ENCODE measurements around the gene C1orf159.
"Not testable (repeated sequence)": the region's sequence is repeated elsewhere in the genome, so short reads cannot be mapped to it uniquely, and the experiment has no call there.

C1orf159 gene

DNA sequence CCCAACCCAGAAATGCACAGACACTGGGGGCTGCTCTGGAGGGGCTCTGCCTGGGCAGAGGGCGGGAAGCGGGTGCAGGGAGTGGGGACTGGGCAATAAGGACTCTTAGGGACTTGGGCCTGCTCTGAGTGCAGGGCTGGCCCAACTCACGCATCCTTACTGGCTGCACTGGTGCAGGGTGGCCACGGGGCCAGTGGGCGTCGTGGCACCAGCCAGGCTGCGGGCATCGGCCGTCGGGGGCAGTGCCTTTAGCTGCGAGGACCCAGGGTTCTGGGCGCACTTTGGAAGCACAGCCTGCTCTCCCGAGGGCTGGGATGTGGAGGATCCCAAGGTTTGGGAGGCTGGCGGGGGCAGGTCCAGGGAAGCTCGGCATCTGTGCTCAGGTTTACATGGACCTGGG lies 30.7 kb upstream of the C1orf159 start:
- Histone ChIP-seq H3K27me3 (ENCODE audit: control insufficient read depth, insufficient read depth, low read length) (no peaks in the 10 kb centered on the region), H3K36me3 (ENCODE audit: control insufficient read depth, insufficient read depth, low read length) (no peaks in the 10 kb centered on the region), H3K9me3 (ENCODE audit: control insufficient read depth, insufficient read depth, low read length) (no peaks in the 10 kb centered on the region), H3K4me1 (ENCODE audit: control insufficient read depth, insufficient read depth, low read length) (no peaks in the 10 kb centered on the region), H3K4me3 (ENCODE audit: low read depth, low read length) (no peak overlapping the region), H3K9ac (ENCODE audit: low read depth, low read length) (no peak overlapping the region)

DNA sequence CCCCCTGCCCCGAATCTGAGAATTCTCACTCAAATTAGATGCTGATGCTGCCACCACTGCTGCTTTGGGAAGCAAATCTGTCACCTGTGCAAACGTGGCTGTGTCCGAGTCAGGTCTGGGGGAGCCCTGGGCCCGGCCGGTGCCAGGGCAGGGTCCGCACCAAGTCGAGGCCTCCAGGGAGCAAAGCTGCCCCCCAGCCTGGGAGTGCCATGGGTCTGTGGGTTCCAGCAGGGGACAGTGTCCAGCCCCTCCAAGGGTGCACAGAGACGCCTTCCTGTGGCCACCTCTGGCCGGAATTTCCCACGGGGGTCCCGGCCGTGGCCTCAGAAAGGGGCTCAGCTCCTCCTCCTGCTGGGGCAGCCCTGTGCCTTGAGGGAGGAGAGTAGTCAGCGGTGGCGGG lies 30.1 kb upstream of the C1orf159 start:
- Histone ChIP-seq H3K4me3 (ENCODE audit: low read depth, low read length) (no peak overlapping the region), H3K4me1 (ENCODE audit: control insufficient read depth, insufficient read depth, low read length) (no peaks in the 10 kb centered on the region), H3K9ac (ENCODE audit: low read depth, low read length) (no peak overlapping the region), H3K36me3 (ENCODE audit: control insufficient read depth, insufficient read depth, low read length) (no peaks in the 10 kb centered on the region), H3K27me3 (ENCODE audit: control insufficient read depth, insufficient read depth, low read length) (no peaks in the 10 kb centered on the region), H3K9me3 (ENCODE audit: control insufficient read depth, insufficient read depth, low read length) (no peaks in the 10 kb centered on the region)

DNA sequence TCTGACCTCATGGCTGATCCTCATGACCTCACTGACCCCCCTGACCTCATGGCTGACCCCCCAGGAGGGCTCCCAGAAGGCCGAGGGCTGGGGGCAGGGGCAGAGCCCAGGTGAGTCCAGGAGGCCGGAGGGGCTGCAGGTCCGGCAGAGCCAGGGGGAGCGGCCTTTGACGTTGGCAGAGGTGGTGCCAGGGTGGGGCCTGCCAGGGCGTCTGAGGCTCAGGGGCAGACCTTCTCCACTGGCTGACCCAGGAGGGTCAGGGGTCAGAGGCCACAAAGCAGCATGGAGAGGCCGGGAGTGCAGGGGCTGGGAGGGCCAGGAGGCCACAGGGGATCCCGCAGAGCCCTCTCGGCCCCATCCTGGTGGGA lies 29.6 kb upstream of the C1orf159 start:
- H3K9ac ChIP-seq (ENCODE audit: low read depth, low read length) = no peak overlapping the region
- H3K36me3 ChIP-seq (ENCODE audit: control insufficient read depth, insufficient read depth, low read length) = no peaks in the 10 kb centered on the region
- H3K27me3 ChIP-seq (ENCODE audit: control insufficient read depth, insufficient read depth, low read length) = no peaks in the 10 kb centered on the region
- no peaks in the 10 kb centered on the region for H3K4me1 ChIP-seq (ENCODE audit: control insufficient read depth, insufficient read depth, low read length)
- H3K9me3 ChIP-seq (ENCODE audit: control insufficient read depth, insufficient read depth, low read length) = no peaks in the 10 kb centered on the region
- H3K4me3 ChIP-seq (ENCODE audit: low read depth, low read length) = no peak overlapping the region

DNA sequence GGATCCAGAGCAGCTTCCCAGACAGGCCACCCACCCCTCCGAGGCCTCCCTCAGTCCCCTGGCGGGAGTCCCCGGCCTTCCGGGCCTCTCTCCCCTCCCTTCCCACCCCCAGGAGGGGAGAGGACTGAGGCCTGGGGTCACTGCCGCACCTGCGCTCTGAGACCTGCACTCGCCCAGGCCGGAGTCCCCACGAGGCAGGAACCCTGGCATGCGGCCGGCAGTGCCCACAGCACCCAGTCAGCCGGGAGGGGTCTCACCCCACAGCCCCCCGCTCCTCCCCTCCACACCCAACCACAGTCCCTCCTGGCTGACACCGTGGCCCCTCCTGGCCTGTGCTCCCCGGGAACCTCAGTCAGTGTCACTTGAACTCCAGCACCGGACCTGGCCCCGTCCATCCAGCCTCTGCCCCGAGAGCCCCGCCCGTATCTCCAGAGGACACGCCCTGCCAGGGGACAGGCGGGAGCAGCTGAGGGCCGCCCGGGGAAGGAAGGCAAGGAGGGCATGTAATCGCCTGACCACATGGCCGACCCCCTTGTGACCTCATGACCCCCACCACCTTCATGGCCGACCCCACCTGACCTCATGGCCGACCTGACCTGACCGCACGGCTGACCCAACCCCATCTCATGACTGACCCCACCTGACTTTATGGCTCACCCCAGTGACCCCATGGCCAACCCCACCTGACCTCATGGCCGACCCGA lies 29.1 kb upstream of the C1orf159 start:
- Histone ChIP-seq H3K36me3 (ENCODE audit: control insufficient read depth, insufficient read depth, low read length) (no peaks in the 10 kb centered on the region), H3K4me1 (ENCODE audit: control insufficient read depth, insufficient read depth, low read length) (no peaks in the 10 kb centered on the region), H3K9me3 (ENCODE audit: control insufficient read depth, insufficient read depth, low read length) (no peaks in the 10 kb centered on the region), H3K27me3 (ENCODE audit: control insufficient read depth, insufficient read depth, low read length) (no peaks in the 10 kb centered on the region), H3K9ac (ENCODE audit: low read depth, low read length) (no peak overlapping the region), H3K4me3 (ENCODE audit: low read depth, low read length) (no peak overlapping the region)

DNA sequence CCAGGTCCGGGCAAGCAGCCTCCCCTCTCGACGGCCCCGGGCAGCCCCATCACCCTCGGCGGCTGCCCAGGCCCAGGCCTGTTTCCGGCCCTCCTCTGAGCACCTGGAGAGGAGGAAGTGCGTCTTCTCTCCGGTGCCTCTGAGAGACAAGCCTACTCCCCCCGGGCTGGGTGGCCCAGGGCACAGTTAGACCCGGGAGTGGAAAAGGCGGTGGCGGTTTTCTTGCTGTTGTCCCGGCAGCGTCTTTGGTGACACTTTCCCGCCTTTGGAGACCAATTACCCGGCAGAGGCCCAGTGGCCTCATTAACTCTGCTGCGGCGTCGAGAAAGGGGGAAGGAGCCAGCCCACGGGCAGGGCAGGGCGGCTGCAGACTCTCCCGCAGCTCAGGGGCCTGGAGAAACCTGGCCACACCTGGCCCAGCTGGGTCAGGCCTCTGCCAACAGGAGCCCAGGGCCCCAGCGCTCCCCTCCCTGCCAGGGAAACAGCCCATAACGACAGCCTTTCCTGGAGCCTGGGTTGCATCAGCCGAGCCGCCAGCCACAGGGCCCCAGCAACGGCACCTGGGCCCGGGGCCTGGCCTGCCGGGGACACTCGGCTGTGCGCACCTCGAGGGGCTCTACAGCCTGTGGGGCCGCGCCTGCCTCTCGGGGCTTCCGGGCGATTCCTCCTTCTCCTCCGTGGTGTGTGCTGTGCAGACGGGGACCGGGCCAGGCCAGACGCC lies 28.4 kb upstream of the C1orf159 start:
- H3K9me3 ChIP-seq (ENCODE audit: control insufficient read depth, insufficient read depth, low read length) = no peaks in the 10 kb centered on the region
- no peak overlapping the region for H3K9ac ChIP-seq (ENCODE audit: low read depth, low read length)
- no peaks in the 10 kb centered on the region for H3K36me3 ChIP-seq (ENCODE audit: control insufficient read depth, insufficient read depth, low read length)
- no peaks in the 10 kb centered on the region for H3K4me1 ChIP-seq (ENCODE audit: control insufficient read depth, insufficient read depth, low read length)
- no peak overlapping the region for H3K4me3 ChIP-seq (ENCODE audit: low read depth, low read length)
- no peaks in the 10 kb centered on the region for H3K27me3 ChIP-seq (ENCODE audit: control insufficient read depth, insufficient read depth, low read length)

DNA sequence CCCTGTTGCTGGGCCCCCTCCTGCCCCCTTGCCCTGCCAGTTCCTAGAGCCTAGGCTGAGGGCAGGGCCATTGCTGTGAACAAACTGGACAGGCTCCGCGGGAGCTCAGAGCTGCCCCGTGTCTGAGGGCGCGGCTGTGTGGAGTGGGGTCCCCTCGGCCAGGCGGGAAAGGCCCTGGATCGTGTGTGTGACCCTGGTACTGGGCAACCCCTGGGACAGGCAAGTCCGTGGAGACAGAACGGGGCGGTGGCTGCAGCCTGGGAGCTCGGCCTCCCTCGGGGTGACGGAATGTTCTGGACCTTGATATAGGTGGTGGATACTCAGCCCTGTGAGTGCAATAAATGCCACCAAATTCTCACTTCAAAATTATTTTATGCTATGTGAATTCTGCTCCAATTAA lies 27.7 kb upstream of the C1orf159 start:
- H3K4me3 ChIP-seq (ENCODE audit: low read depth, low read length) = no peak overlapping the region
- no peaks in the 10 kb centered on the region for H3K4me1 ChIP-seq (ENCODE audit: control insufficient read depth, insufficient read depth, low read length)
- no peaks in the 10 kb centered on the region for H3K36me3 ChIP-seq (ENCODE audit: control insufficient read depth, insufficient read depth, low read length)
- H3K27me3 ChIP-seq (ENCODE audit: control insufficient read depth, insufficient read depth, low read length) = no peaks in the 10 kb centered on the region
- no peak overlapping the region for H3K9ac ChIP-seq (ENCODE audit: low read depth, low read length)
- no peaks in the 10 kb centered on the region for H3K9me3 ChIP-seq (ENCODE audit: control insufficient read depth, insufficient read depth, low read length)

DNA sequence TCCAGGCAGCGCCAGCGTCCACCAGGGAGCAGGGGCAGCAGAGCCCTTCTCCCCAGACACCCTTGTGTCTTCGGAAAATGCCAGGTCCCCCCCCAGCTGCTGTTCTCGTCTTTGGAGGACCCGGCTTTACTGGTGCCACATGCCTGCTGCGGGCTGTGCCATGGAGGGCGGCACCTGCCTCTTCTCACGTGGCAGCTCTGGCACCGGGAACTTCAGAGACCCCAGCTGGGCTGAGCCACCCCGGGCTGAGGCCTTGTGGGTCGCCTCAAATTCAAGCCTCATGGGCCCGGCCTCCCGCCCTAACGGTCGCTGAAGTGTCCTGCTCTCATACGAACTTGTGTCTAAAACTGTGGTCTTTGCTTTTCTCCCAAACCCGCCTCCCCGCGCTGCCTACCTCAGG lies 27.0 kb upstream of the C1orf159 start:
- H3K27me3 ChIP-seq (ENCODE audit: control insufficient read depth, insufficient read depth, low read length) = no peaks in the 10 kb centered on the region
- H3K4me1 ChIP-seq (ENCODE audit: control insufficient read depth, insufficient read depth, low read length) = no peaks in the 10 kb centered on the region
- no peak overlapping the region for H3K9ac ChIP-seq (ENCODE audit: low read depth, low read length)
- H3K4me3 ChIP-seq (ENCODE audit: low read depth, low read length) = no peak overlapping the region
- H3K9me3 ChIP-seq (ENCODE audit: control insufficient read depth, insufficient read depth, low read length) = no peaks in the 10 kb centered on the region
- H3K36me3 ChIP-seq (ENCODE audit: control insufficient read depth, insufficient read depth, low read length) = no peaks in the 10 kb centered on the region

DNA sequence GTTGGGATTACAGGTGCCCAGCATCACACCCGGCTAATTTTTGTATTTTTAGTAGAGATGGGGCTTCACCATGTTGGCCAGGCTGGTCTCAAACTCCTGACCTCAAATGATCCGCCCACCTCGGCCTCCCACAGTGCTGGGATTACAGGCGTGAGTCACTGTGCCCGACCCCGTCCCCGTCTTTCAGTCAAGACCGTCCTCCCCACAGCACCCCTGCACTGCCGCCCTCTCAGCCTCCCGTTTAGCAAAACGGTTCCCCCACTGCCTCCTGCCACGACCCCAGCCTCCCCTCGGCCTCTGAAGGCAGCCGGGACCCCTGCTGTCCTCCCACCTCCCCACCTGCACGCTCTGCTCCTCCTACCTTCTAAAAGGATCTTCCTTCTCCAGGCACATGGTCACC lies 26.5 kb upstream of the C1orf159 start:
- not testable (repeated sequence) for H3K4me1 ChIP-seq (ENCODE audit: control insufficient read depth, insufficient read depth, low read length); H3K9me3 ChIP-seq (ENCODE audit: control insufficient read depth, insufficient read depth, low read length); H3K4me3 ChIP-seq (ENCODE audit: low read depth, low read length); H3K27me3 ChIP-seq (ENCODE audit: control insufficient read depth, insufficient read depth, low read length); H3K9ac ChIP-seq (ENCODE audit: low read depth, low read length); H3K36me3 ChIP-seq (ENCODE audit: control insufficient read depth, insufficient read depth, low read length)

DNA sequence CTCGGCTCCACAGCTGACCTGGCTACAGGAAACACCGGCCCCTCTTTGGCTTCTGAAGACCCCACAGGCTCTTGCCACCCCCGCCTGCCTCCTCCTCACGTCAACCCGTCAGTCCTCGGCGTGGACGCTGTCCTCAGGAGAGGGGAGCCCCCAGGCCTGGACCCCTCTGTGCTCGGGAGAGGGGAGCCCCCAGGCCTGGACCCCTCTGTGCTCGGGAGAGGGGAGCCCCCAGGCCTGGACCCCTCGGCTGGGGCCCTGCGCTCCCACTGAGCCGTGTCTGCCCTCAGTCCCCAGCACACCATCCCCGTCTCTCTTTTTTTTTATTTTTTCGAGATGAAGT lies 26.0 kb upstream of the C1orf159 start:
- no peaks in the 10 kb centered on the region for H3K27me3 ChIP-seq (ENCODE audit: control insufficient read depth, insufficient read depth, low read length)
- no peaks in the 10 kb centered on the region for H3K9me3 ChIP-seq (ENCODE audit: control insufficient read depth, insufficient read depth, low read length)
- no peak overlapping the region for H3K4me3 ChIP-seq (ENCODE audit: low read depth, low read length)
- no peaks in the 10 kb centered on the region for H3K36me3 ChIP-seq (ENCODE audit: control insufficient read depth, insufficient read depth, low read length)
- no peak overlapping the region for H3K9ac ChIP-seq (ENCODE audit: low read depth, low read length)
- H3K4me1 ChIP-seq (ENCODE audit: control insufficient read depth, insufficient read depth, low read length) = no peaks in the 10 kb centered on the region

DNA sequence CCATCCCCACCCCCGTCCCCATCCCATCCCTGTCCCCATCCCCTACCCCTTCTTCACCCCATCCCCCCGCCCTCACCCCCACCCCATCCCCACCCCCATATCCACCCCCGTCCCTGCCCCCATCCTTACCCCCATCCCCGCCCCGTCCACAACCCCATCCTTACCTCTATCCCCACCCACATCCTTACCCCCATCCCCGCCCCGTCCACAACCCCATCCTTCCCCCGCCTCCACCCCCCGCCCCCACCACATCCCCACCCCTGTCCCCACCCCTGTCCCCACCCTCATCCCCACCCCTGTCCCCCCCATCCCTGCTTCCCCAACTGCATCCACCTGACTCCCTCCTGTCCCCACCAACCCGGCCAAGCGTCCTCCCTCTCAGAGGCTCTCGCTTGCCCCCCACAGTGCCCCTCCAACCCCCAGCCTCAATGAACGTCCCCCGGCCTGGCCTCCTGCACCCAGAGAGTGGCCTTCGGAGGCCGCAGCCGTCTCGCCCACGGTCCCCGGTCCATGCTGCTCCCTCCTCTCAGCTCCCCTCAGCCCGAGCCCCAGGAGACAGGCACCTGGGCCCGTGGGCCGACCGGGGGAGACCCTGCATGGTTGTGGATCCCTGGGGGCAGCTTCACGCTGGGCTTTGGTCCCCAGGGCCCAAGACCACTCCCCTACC lies 25.5 kb upstream of the C1orf159 start:
- Histone ChIP-seq H3K4me1 (ENCODE audit: control insufficient read depth, insufficient read depth, low read length) (no peaks in the 10 kb centered on the region), H3K9me3 (ENCODE audit: control insufficient read depth, insufficient read depth, low read length) (no peaks in the 10 kb centered on the region), H3K4me3 (ENCODE audit: low read depth, low read length) (no peak overlapping the region), H3K36me3 (ENCODE audit: control insufficient read depth, insufficient read depth, low read length) (no peaks in the 10 kb centered on the region), H3K9ac (ENCODE audit: low read depth, low read length) (no peak overlapping the region), H3K27me3 (ENCODE audit: control insufficient read depth, insufficient read depth, low read length) (no peaks in the 10 kb centered on the region)

DNA sequence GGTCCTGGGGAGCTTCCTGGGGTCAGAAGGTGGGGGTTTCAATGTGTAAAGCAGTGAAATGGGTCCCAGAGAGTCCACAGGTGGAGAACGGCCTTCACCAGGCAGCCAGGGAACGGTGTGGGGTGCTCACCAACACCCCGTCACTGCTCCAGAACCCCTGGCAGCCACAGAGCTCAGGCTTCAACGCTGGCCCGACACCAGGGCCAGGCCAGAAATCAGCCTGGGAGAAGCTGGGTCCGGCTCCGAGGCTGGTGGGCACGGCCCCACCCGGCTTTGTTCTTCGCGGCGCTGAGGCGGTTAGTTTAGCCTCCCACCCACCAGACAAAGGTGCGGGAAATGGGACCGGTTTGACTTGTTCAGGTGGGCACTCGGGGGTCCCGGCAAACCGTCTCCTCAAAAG lies 24.8 kb upstream of the C1orf159 start:
- Histone ChIP-seq H3K9ac (ENCODE audit: low read depth, low read length) (no peak overlapping the region), H3K4me3 (ENCODE audit: low read depth, low read length) (no peak overlapping the region), H3K9me3 (ENCODE audit: control insufficient read depth, insufficient read depth, low read length) (no peaks in the 10 kb centered on the region), H3K27me3 (ENCODE audit: control insufficient read depth, insufficient read depth, low read length) (no peaks in the 10 kb centered on the region), H3K4me1 (ENCODE audit: control insufficient read depth, insufficient read depth, low read length) (no peaks in the 10 kb centered on the region), H3K36me3 (ENCODE audit: control insufficient read depth, insufficient read depth, low read length) (no peaks in the 10 kb centered on the region)

Measured in iPS-15b (cell line).